Measurements from ENCODE around the gene MED12L.

MED12L gene

GRCh38 chr3:151328298-151328995, 243.0 kb downstream of the MED12L start:
- no peak for DNase-seq (ENCODE audit: low read depth)

- DNase-seq (ENCODE audit: low read depth) = no peak
Measured at GRCh38 chr3:151329363-151329762, 243.9 kb downstream of the MED12L start, which contains the start of gene P2RY13. P2RY13 (minus strand) TSS chr3:151329549; CDS start chr3:151329528, 21 bp downstream.

- no peak for DNase-seq (ENCODE audit: low read depth)
Measured at GRCh38 chr3:151330379-151330778, 244.9 kb downstream of the MED12L start.

- no peak for DNase-seq (ENCODE audit: low read depth)
Measured at GRCh38 chr3:151330899-151331298, 245.4 kb downstream of the MED12L start.

- no peak for DNase-seq (ENCODE audit: low read depth)
Measured at GRCh38 chr3:151331696-151332095, 246.2 kb downstream of the MED12L start.

- no peak for DNase-seq (ENCODE audit: low read depth)
Measured at GRCh38 chr3:151345859-151346258, 260.4 kb downstream of the MED12L start.

GRCh38 chr3:151346292-151346691, 260.8 kb downstream of the MED12L start:
- no peak for DNase-seq (ENCODE audit: low read depth)

GRCh38 chr3:151347432-151347831, 262.0 kb downstream of the MED12L start:
- no peak for DNase-seq (ENCODE audit: low read depth)

GRCh38 chr3:151350656-151351055, 265.2 kb downstream of the MED12L start:
- no peak for DNase-seq (ENCODE audit: low read depth)

GRCh38 chr3:151351219-151351618, 265.8 kb downstream of the MED12L start:
- DNase-seq (ENCODE audit: low read depth) = no peak

GRCh38 chr3:151351648-151352047, 266.2 kb downstream of the MED12L start:
- no peak for DNase-seq (ENCODE audit: low read depth)

- no peak for DNase-seq (ENCODE audit: low read depth)
Measured at GRCh38 chr3:151356794-151357462, 271.5 kb downstream of the MED12L start.

GRCh38 chr3:151357463-151357850, 272.0 kb downstream of the MED12L start:
- DNase-seq (ENCODE audit: low read depth) = no peak

- DNase-seq (ENCODE audit: low read depth) = no peak
Measured at GRCh38 chr3:151362751-151363174, 277.3 kb downstream of the MED12L start.

- no peak for DNase-seq (ENCODE audit: low read depth)
Measured at GRCh38 chr3:151366993-151367392, 281.5 kb downstream of the MED12L start.

- no peak for DNase-seq (ENCODE audit: low read depth)
Measured at GRCh38 chr3:151367448-151367847, 282.0 kb downstream of the MED12L start.

- DNase-seq (ENCODE audit: low read depth) = no peak
Measured at GRCh38 chr3:151371526-151371925, 286.1 kb downstream of the MED12L start.

- no peak for DNase-seq (ENCODE audit: low read depth)
Measured at GRCh38 chr3:151372063-151372820, 286.8 kb downstream of the MED12L start.

GRCh38 chr3:151377768-151378385, 292.4 kb downstream of the MED12L start:
- no peak for DNase-seq (ENCODE audit: low read depth)

GRCh38 chr3:151379083-151379734, 293.7 kb downstream of the MED12L start:
- DNase-seq (ENCODE audit: low read depth) = no peak

GRCh38 chr3:151382671-151383070, 297.2 kb downstream of the MED12L start:
- no peak for DNase-seq (ENCODE audit: low read depth)

- no peak for DNase-seq (ENCODE audit: low read depth)
Measured at GRCh38 chr3:151383111-151383510, 297.6 kb downstream of the MED12L start.

Data from stimulated activated CD8-positive, alpha-beta memory T cell treated with anti-CD3 and anti-CD28 coated beads, Interleukin-12 subunit alpha, Interleukin-12 subunit beta, amount 100 ng/mL, for 1 hour (primary cell).